CD4-positive, alpha-beta memory T cell (primary cell): ENCODE measurements around the gene LRGUK. TPM values are rescaled to one million over a fixed set of nuclear protein-coding genes. Genes with fewer than 3 reads are reported as not detected.
A peak's percentile ranks its signal among the peaks of the same experiment; 100 is the strongest.

Experiments used
- CTCF ChIA-PET: fragments of 350-600 bp; sonication (Branson Sonifier 250); formaldehyde crosslinking; loops from one replicate; lab custom pipeline; 2021; ENCODE audit warnings: inconsistent platforms; ENCODE audit not compliant: partially characterized antibody; lab: Charles Lee
- POLR2A ChIA-PET: fragments of 350-600 bp; sonication (Branson Sonifier 250); formaldehyde crosslinking; loops from one replicate; lab custom pipeline; 2021; ENCODE audit not compliant: partially characterized antibody; lab: Charles Lee
- DNase-seq, 5 donors: peaks; one replicate each; pipeline versions ENCODE4 v3.0.0 to v3.0.0-alpha.2; 2020 to 2022; ENCODE audit warnings: mixed read lengths in 1 of 5
- H3K27ac ChIP-seq: one replicate; pipeline ENCODE4 v1.7.0; 2013; ENCODE audit warnings: low read depth, low read length
- H3K27me3 ChIP-seq: 2 replicates; pipeline ENCODE4 v1.7.0; 2013; ENCODE audit warnings: mild to moderate bottlenecking, low read length, moderate library complexity; ENCODE audit not compliant: insufficient read depth
- H3K36me3 ChIP-seq: 2 replicates; pipeline ENCODE4 v1.7.0; 2013; ENCODE audit warnings: mild to moderate bottlenecking, low read length, moderate library complexity; ENCODE audit not compliant: insufficient read depth
- H3K4me1 ChIP-seq: 2 replicates; pipeline ENCODE4 v1.7.0; 2013; ENCODE audit warnings: mild to moderate bottlenecking, low read length, moderate library complexity; ENCODE audit not compliant: insufficient read depth
- H3K4me3 ChIP-seq, 2 donors: one replicate each; pipeline ENCODE4 v1.7.0; 2013; ENCODE audit warnings: low read length in 2 of 2, mild to moderate bottlenecking in 1 of 2
- H3K9me3 ChIP-seq, 2 donors: one replicate each; pipeline ENCODE4 v1.7.0; 2013; ENCODE audit warnings: low read length in 2 of 2, control low read depth in 1 of 2; ENCODE audit not compliant: control insufficient read depth in 1 of 2
- H3K27ac Mint-ChIP-seq, 7 donors: one replicate each; pipeline ENCODE4 v1.8.0; 2020 to 2021; ENCODE audit warnings: mixed read lengths in 7 of 7, mild to moderate bottlenecking in 6 of 7, inconsistent platforms in 3 of 7, moderate library complexity in 3 of 7
- H3K27me3 Mint-ChIP-seq, 2 donors: one replicate each; pipeline ENCODE4 v1.8.0; 2020 to 2021; ENCODE audit warnings: mixed read lengths in 2 of 2
- H3K36me3 Mint-ChIP-seq, 2 donors: one replicate each; pipeline ENCODE4 v1.8.0; 2020 to 2021; ENCODE audit warnings: mixed read lengths in 2 of 2, inconsistent platforms in 1 of 2, mild to moderate bottlenecking in 1 of 2
- H3K4me1 Mint-ChIP-seq, 4 donors: one replicate each; pipeline ENCODE4 v1.8.0; 2020 to 2021; ENCODE audit warnings: mixed read lengths in 4 of 4, mild to moderate bottlenecking in 1 of 4
- H3K4me3 Mint-ChIP-seq, 8 donors: one replicate each; pipeline ENCODE4 v1.8.0; 2020 to 2021; ENCODE audit warnings: mixed read lengths in 8 of 8, mild to moderate bottlenecking in 7 of 8, moderate library complexity in 6 of 8, inconsistent platforms in 3 of 8
- H3K9me3 Mint-ChIP-seq, 8 donors: one replicate each; pipeline ENCODE4 v1.8.0; 2020 to 2021; ENCODE audit warnings: mixed read lengths in 8 of 8, mild to moderate bottlenecking in 5 of 8, inconsistent platforms in 3 of 8, moderate library complexity in 1 of 8
- intact Hi-C: fragments of 100-400 bp; cut with micrococcal nuclease; formaldehyde crosslinking; loops from one replicate; pipeline ENCODE4 v1.15.1; 2023
- polyA plus RNA-seq, 2 donors: library from polyadenylated mRNA; unstranded; fragments of 300-500 nt; fragmentation: Illumina TruSeq; gene quantifications; one replicate each; pipeline ENCODE4 v1.2.3, GENCODE V29; 2021
- total RNA-seq, 2 experiments: library from RNA; stranded (reverse); gene quantifications; one replicate each; pipeline ENCODE4 v1.2.3, GENCODE V29; 2021

LRGUK gene
- total and polyA plus RNA-seq, 4 experiments from 2014 or later = 0.38 to 0.55 TPM; not detected in 2

- Mint-ChIP-seq H3K4me1 (peaks cover 13 to 21% (median 15%) of the 10 kb centered on the region in 4 donors), H3K4me3 (peak overlapping the region in 7 of 8 donors; percentile 39 to 94 (median 89)), H3K27me3 (peaks cover 8 to 13% of the 10 kb centered on the region in 2 donors), H3K36me3 (no peaks in the 10 kb centered on the region), H3K27ac (no peak overlapping the region), H3K9me3 (no peaks in the 10 kb centered on the region)
- peaks cover 15% of the 10 kb centered on the region for H3K4me1 ChIP-seq
- H3K4me3 ChIP-seq = no peak overlapping the region
- H3K36me3 ChIP-seq = no peaks in the 10 kb centered on the region
- POLR2A ChIA-PET = interaction anchor here (1.7 kb wide), 1 partner anchor 191 kb away, joined by 7 read pairs; the partner anchor contains the start of gene SLC35B4
- peaks cover 3% of the 10 kb centered on the region for H3K27me3 ChIP-seq
- H3K9me3 ChIP-seq = no peaks in the 10 kb centered on the region
- DNase-seq = no peak
- H3K27ac ChIP-seq = no peak overlapping the region
- CTCF ChIA-PET = interaction anchor here (1.9 to 3.4 kb wide), 2 partner anchors 12 to 15 kb away, joined by 7 to 20 read pairs; no protein-coding TSS in a partner anchor
- intact Hi-C loops = no loop called here
Measured at GRCh38 chr7:134126146-134126545, 994 bp upstream of the LRGUK start.

- H3K36me3 Mint-ChIP-seq = no peaks in the 10 kb centered on the region
- no peaks in the 10 kb centered on the region for H3K9me3 Mint-ChIP-seq
- peaks cover 12 to 17% of the 10 kb centered on the region in 2 donors for H3K27me3 Mint-ChIP-seq
- Histone ChIP-seq H3K4me3 (peak overlapping the region in 1 of 2 donors; percentile 78), H3K4me1 (peaks cover 15% of the 10 kb centered on the region), H3K27ac (no peak overlapping the region), H3K9me3 (no peaks in the 10 kb centered on the region), H3K27me3 (peaks cover 3% of the 10 kb centered on the region), H3K36me3 (no peaks in the 10 kb centered on the region)
- POLR2A ChIA-PET = interaction anchor here (1.7 kb wide), 1 partner anchor 190 kb away, joined by 7 read pairs; the partner anchor contains the start of gene SLC35B4
- CTCF ChIA-PET = interaction anchor here (1.9 to 3.4 kb wide), 2 partner anchors 12 to 14 kb away, joined by 7 to 20 read pairs; no protein-coding TSS in a partner anchor
- no peak for DNase-seq
- H3K4me3 Mint-ChIP-seq = peak overlapping the region; percentile 83 to 95 (median 89)
- H3K27ac Mint-ChIP-seq = peak overlapping the region in 1 of 7 donors; percentile 69
- intact Hi-C loops = no loop called here
- peaks cover 13 to 21% (median 15%) of the 10 kb centered on the region in 4 donors for H3K4me1 Mint-ChIP-seq
Measured at GRCh38 chr7:134126596-134126965, 559 bp upstream of the LRGUK start.

GRCh38 chr7:134128829-134129228 lies 1.7 kb downstream of the LRGUK start:
- H3K4me3 Mint-ChIP-seq = peak overlapping the region in 3 of 8 donors; percentile 2 to 89 (median 73)
- intact Hi-C loops = no loop called here

DNA sequence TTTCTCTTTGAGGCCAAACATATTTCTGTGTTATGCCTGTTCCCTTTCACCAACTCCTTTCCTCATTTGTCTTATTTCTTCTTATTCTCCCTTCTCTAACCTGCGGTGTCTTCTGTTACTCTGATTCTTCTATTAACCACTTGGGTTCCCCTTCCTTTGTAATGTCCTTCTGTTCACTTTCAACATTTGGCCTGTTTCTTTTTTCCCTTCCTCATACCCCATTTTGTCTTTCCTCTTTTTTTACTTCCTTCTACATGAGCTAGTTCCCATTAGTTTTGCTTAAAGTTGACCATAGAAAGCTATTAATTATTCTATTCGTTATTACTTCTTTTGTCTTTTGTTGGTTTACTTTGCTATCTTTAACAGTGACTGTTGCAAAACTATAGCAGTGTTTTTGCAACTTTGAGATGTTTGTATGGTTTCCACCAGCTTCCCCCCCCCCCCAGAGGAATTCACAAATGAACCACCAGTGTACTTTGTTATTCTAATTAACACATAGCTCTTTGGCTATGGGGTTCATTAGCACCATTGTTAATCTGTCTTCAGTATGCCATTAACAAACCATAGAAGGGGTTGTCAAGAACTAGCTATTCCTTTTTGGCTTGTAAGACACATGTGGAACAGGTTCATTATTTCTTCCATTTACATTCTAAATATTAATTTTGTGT lies 2.9 kb downstream of the LRGUK start:
- peak overlapping the region in 4 of 8 donors; percentile 1 to 46 (median 15) for H3K4me3 Mint-ChIP-seq

More at GRCh38 chr7:134128829-134129228, 1.7 kb downstream of the LRGUK start:
- DNase-seq = no peak
- Histone ChIP-seq H3K27me3 (peaks cover 3% of the 10 kb centered on the region), H3K36me3 (no peaks in the 10 kb centered on the region), H3K9me3 (no peaks in the 10 kb centered on the region), H3K27ac (no peak overlapping the region), H3K4me1 (peaks cover 15% of the 10 kb centered on the region), H3K4me3 (no peak overlapping the region)
- POLR2A ChIA-PET = no interaction called here
- Mint-ChIP-seq H3K27me3 (peaks cover 18 to 20% of the 10 kb centered on the region in 2 donors), H3K36me3 (no peaks in the 10 kb centered on the region), H3K9me3 (peaks cover 0 to 1% (median 0%) of the 10 kb centered on the region in 8 donors), H3K27ac (no peak overlapping the region), H3K4me1 (peaks cover 13 to 21% (median 15%) of the 10 kb centered on the region in 4 donors)
- CTCF ChIA-PET = interaction anchor here (3.4 kb wide), 1 partner anchor 12 kb away, joined by 20 read pairs; no protein-coding TSS in a partner anchor

DNA sequence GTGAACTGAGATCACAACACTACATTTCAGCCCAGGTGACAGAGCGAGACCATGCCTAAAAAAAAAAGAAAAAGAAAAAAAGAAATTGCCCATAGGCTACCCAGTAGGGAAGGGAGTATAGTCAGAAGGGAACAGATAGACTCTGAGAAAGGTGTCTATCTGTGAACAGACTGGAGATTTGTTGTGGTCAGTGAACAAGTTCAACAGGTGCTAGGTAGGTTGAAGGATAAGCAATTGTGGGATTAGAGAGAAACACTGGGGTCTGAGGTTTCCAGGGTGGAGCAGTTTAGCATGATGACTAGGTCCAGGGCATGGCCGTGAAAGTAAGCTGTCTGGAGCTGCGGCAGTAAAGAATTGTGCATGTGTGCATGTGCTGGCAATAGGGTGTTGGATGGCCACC lies 6.9 kb downstream of the LRGUK start:
- Mint-ChIP-seq H3K36me3 (no peaks in the 10 kb centered on the region), H3K4me3 (no peak overlapping the region), H3K4me1 (peaks cover 0 to 3% (median 0%) of the 10 kb centered on the region in 4 donors), H3K27ac (no peak overlapping the region), H3K27me3 (peaks cover 14 to 17% of the 10 kb centered on the region in 2 donors), H3K9me3 (peaks cover 0 to 1% (median 0%) of the 10 kb centered on the region in 8 donors)
- Histone ChIP-seq H3K36me3 (no peaks in the 10 kb centered on the region), H3K4me3 (no peak overlapping the region), H3K27me3 (peaks cover 3% of the 10 kb centered on the region), H3K27ac (no peak overlapping the region), H3K9me3 (no peaks in the 10 kb centered on the region), H3K4me1 (no peaks in the 10 kb centered on the region)
- intact Hi-C loops = no loop called here
- ChIA-PET CTCF (no interaction called here), POLR2A (no interaction called here)
- DNase-seq = no peak

More for the DNA sequence above, 2.9 kb downstream of the LRGUK start:
- Histone ChIP-seq H3K9me3 (no peaks in the 10 kb centered on the region), H3K4me1 (peaks cover 15% of the 10 kb centered on the region), H3K27me3 (peaks cover 3% of the 10 kb centered on the region), H3K36me3 (no peaks in the 10 kb centered on the region), H3K27ac (no peak overlapping the region), H3K4me3 (no peak overlapping the region)
- Mint-ChIP-seq H3K36me3 (no peaks in the 10 kb centered on the region), H3K4me1 (peaks cover 13 to 21% (median 15%) of the 10 kb centered on the region in 4 donors), H3K9me3 (peaks cover 0 to 1% (median 0%) of the 10 kb centered on the region in 8 donors), H3K27ac (peak overlapping the region in 1 of 7 donors; percentile 64), H3K27me3 (peaks cover 19 to 23% of the 10 kb centered on the region in 2 donors)
- ChIA-PET POLR2A (no interaction called here), CTCF (interaction anchor here (3.5 kb wide), 1 partner anchor 11 kb away, joined by 22 read pairs; no protein-coding TSS in a partner anchor)
- DNase-seq = no peak
- intact Hi-C loops = no loop called here

GRCh38 chr7:134140889-134141867 lies 14.0 kb downstream of the LRGUK start:
- peak in 4 of 5 donors; percentile 20 to 29 (median 22) for DNase-seq
- intact Hi-C loops = loop anchor here (1.0 to 2.0 kb wide), 2 partner anchors 187 to 1822 kb away; no protein-coding TSS in a partner anchor
- Mint-ChIP-seq H3K4me3 (peak overlapping the region in 1 of 8 donors; percentile 20), H3K27ac (no peak overlapping the region), H3K9me3 (no peaks in the 10 kb centered on the region), H3K27me3 (peaks cover 0 to 1% of the 10 kb centered on the region in 2 donors), H3K4me1 (peaks cover 0 to 5% (median 1%) of the 10 kb centered on the region in 4 donors), H3K36me3 (no peaks in the 10 kb centered on the region)
- peaks cover 5% of the 10 kb centered on the region for H3K4me1 ChIP-seq
- H3K27ac ChIP-seq = no peak overlapping the region
- no peaks in the 10 kb centered on the region for H3K9me3 ChIP-seq
- ChIA-PET CTCF (interaction anchor here (0.6 to 2.2 kb wide), 12 partner anchors 9 to 1747 kb away, joined by 3 to 22 read pairs (median 5); partner anchors contain the start of gene LRGUK), POLR2A (no interaction called here)
- no peaks in the 10 kb centered on the region for H3K36me3 ChIP-seq
- H3K27me3 ChIP-seq = no peaks in the 10 kb centered on the region
- no peak overlapping the region for H3K4me3 ChIP-seq
